SK-N-SH treated with all-trans-retinoic acid at 6 μM for 48 hours (cell line): Measurements from ENCODE around the gene TRAF3IP3.

Source experiments
- CREB5 ChIP-seq: fragments of 250-450 bp; sonication (Bioruptor Pico); IDR thresholded peaks from 2 replicates; pipeline ENCODE4 v1.5.1; 2020; ENCODE audit warnings: low read depth, mild to moderate bottlenecking, moderate library complexity
- GLIS3 ChIP-seq: fragments of 250-450 bp; sonication (Bioruptor Pico); IDR thresholded peaks from 2 replicates; pipeline ENCODE4 v1.5.0; 2020; ENCODE audit warnings: mild to moderate bottlenecking, moderate library complexity
- PATZ1 ChIP-seq: fragments of 250-450 bp; sonication (Bioruptor Pico); IDR thresholded peaks from 2 replicates; pipeline ENCODE4 v1.8.0; 2020; ENCODE audit warnings: mild to moderate bottlenecking, moderate library complexity, borderline replicate concordance
- ZFP30 ChIP-seq: fragments of 450-650 bp; formaldehyde crosslinking; IDR thresholded peaks from 2 replicates; pipeline ENCODE4 v1.5.0; 2022; ENCODE audit warnings: mild to moderate bottlenecking, moderate library complexity
- ZNF8 ChIP-seq: fragments of 450-650 bp; formaldehyde crosslinking; IDR thresholded peaks from 2 replicates; pipeline ENCODE4 v1.5.0; 2020; ENCODE audit warnings: mild to moderate bottlenecking, moderate library complexity

GRCh38 chr1:209737118-209737505 lies 18.7 kb upstream of the TRAF3IP3 start:
- TF ChIP-seq GLIS3 (no peak), ZNF8 (CRISPR knock-in tag) (no peak), CREB5 (no peak), PATZ1 (CRISPR knock-in tag) (no peak), ZFP30 (CRISPR knock-in tag) (no peak)
